ENCODE results near the gene CEACAM21. TPM values are rescaled to one million over a fixed set of nuclear protein-coding genes. Genes with fewer than 3 reads are reported as not detected.

Gene CEACAM21
- total RNA-seq, 1 experiment from 2014 or later, result not detected

- Histone ChIP-seq H4K91ac (ENCODE audit: insufficient read length, low read depth, low read length) (no peak overlapping the region), H4K8ac (replicated peaks; ENCODE audit: insufficient read length, low read depth, low read length) (no peak overlapping the region), H3K23ac (ENCODE audit: insufficient read length, low read depth, low read length) (no peak overlapping the region), H3K23me2 (ENCODE audit: insufficient read length, low read depth, low read length, poor library complexity, severe bottlenecking) (peaks cover 2% of the 10 kb centered on the region), H4K5ac (ENCODE audit: insufficient read length, low read depth, low read length) (no peak overlapping the region), H2AK5ac (ENCODE audit: insufficient read length, low read length) (no peak overlapping the region), H3K4ac (ENCODE audit: low read depth, low read length) (no peak overlapping the region), H2BK5ac (ENCODE audit: insufficient read length, low read length) (no peak overlapping the region), H2BK15ac (ENCODE audit: low read depth, low read length) (no peak overlapping the region), H2BK20ac (ENCODE audit: low read depth, low read length, poor library complexity, severe bottlenecking) (no peak overlapping the region), H3K27me3 (ENCODE audit: insufficient read depth, low read length) (no peaks in the 10 kb centered on the region), H3K4me1 (ENCODE audit: insufficient read depth, low read length) (no peaks in the 10 kb centered on the region), H3K18ac (ENCODE audit: insufficient read length, low read depth, low read length) (no peak overlapping the region), H2AFZ (ENCODE audit: low read length) (no peak overlapping the region), H2BK12ac (ENCODE audit: insufficient read length, low read depth, low read length) (no peak overlapping the region), H3K9ac (ENCODE audit: extremely low read depth, insufficient read length, low read length) (no peak overlapping the region), H2BK120ac (ENCODE audit: low read depth, low read length, poor library complexity, severe bottlenecking) (no peak overlapping the region), H4K20me1 (ENCODE audit: control insufficient read depth, insufficient read depth, insufficient read length) (no peaks in the 10 kb centered on the region), H3K9me3 (ENCODE audit: control insufficient read depth, low read depth, low read length) (no peaks in the 10 kb centered on the region), H3K79me1 (ENCODE audit: insufficient read depth, low read depth, low read length, poor library complexity, severe bottlenecking) (no peaks in the 10 kb centered on the region), H3K27ac (ENCODE audit: insufficient read length, low read depth, low read length) (no peak overlapping the region), H3K4me2 (ENCODE audit: insufficient read depth, insufficient read length, low read length) (no peak overlapping the region), H3K56ac (ENCODE audit: insufficient read length, low read depth, low read length) (no peak overlapping the region), H3T11ph (ENCODE audit: low read length) (no peak overlapping the region), H3K79me2 (ENCODE audit: insufficient read depth, low read length) (no peaks in the 10 kb centered on the region), H3K14ac (ENCODE audit: insufficient read depth, low read length) (no peak overlapping the region)
- WGBS (ENCODE audit: extremely low coverage, insufficient read length, low lambda C conversion rate), result no CpG with 5 or more reads among the region's 6 CpGs
- Mint-ChIP-seq H3K36me3 (ENCODE audit: insufficient read depth in 1 of 3, low read depth in 3 of 3) (peaks cover 3 to 14% (median 9%) of the 10 kb centered on the region in 3 experiments; a peak in 5 of 7 replicates), H3K27ac (no peak overlapping the region), H3K4me1 (peaks cover 0 to 8% of the 10 kb centered on the region in 2 experiments; a peak in 2 of 4 replicates), H3K27me3 (ENCODE audit: low read depth) (no peaks in the 10 kb centered on the region; the same call in none of the 2 replicates), H3K4me3 (no peak overlapping the region), H3K9me3 (peaks cover 84 to 87% of the 10 kb centered on the region in 2 experiments)
- no peak for TF ChIP-seq CTCF (conservative IDR thresholded peaks at IDR 0.05)
- no peak for DNase-seq
Measured at GRCh38 chr19:41551711-41552110, 24.3 kb upstream of the CEACAM21 start.
